ENCODE results near the gene SLC12A5. TPM values are rescaled to one million over a fixed set of nuclear protein-coding genes. Genes with fewer than 3 reads are reported as not detected.

The SLC12A5 gene
- total RNA-seq, 1 donor from 2014 or later = 2.1 TPM

GRCh38 chr20:46104262-46104661 lies 75.2 kb downstream of the SLC12A5 start:
- no peak for TF ChIP-seq CTCF (IDR thresholded peaks at IDR 0.05)
- no peak overlapping the region for H3K4me3 Mint-ChIP-seq (ENCODE audit: unreplicated experiment)
- H3K9me3 Mint-ChIP-seq (ENCODE audit: low read depth) = peaks cover 2% of the 10 kb centered on the region
- H3K4me1 Mint-ChIP-seq (ENCODE audit: low read depth) = no peaks in the 10 kb centered on the region
- DNase-seq (ENCODE audit: low spot score) = no peak
- no peak overlapping the region for H3K27ac Mint-ChIP-seq (ENCODE audit: unreplicated experiment)
- H3K36me3 Mint-ChIP-seq (ENCODE audit: low read depth) = peaks cover 2% of the 10 kb centered on the region
- H3K27me3 Mint-ChIP-seq (ENCODE audit: low read depth) = peaks cover 57% of the 10 kb centered on the region

- Mint-ChIP-seq H3K36me3 (ENCODE audit: low read depth) (no peaks in the 10 kb centered on the region), H3K4me1 (ENCODE audit: low read depth) (no peaks in the 10 kb centered on the region), H3K27ac (ENCODE audit: unreplicated experiment) (no peak overlapping the region), H3K27me3 (ENCODE audit: low read depth) (peaks cover 61% of the 10 kb centered on the region), H3K9me3 (ENCODE audit: low read depth) (peaks cover under 1% of the 10 kb centered on the region), H3K4me3 (ENCODE audit: unreplicated experiment) (no peak overlapping the region)
- DNase-seq (ENCODE audit: low spot score) = no peak
- TF ChIP-seq CTCF (IDR thresholded peaks at IDR 0.05) = no peak
These were observed 78.0 kb downstream of the SLC12A5 start for GRCh38 chr20:46107061-46107460.

GRCh38 chr20:46108435-46108841 lies 79.4 kb downstream of the SLC12A5 start:
- H3K4me1 Mint-ChIP-seq (ENCODE audit: low read depth) = no peaks in the 10 kb centered on the region
- H3K36me3 Mint-ChIP-seq (ENCODE audit: low read depth) = no peaks in the 10 kb centered on the region
- no peak for DNase-seq (ENCODE audit: low spot score)
- H3K4me3 Mint-ChIP-seq (ENCODE audit: unreplicated experiment) = no peak overlapping the region
- H3K27ac Mint-ChIP-seq (ENCODE audit: unreplicated experiment) = no peak overlapping the region
- no peaks in the 10 kb centered on the region for H3K9me3 Mint-ChIP-seq (ENCODE audit: low read depth)
- H3K27me3 Mint-ChIP-seq (ENCODE audit: low read depth) = peaks cover 59% of the 10 kb centered on the region
- no peak for TF ChIP-seq CTCF (IDR thresholded peaks at IDR 0.05)

- TF ChIP-seq CTCF (IDR thresholded peaks at IDR 0.05) = no peak
- Mint-ChIP-seq H3K36me3 (ENCODE audit: low read depth) (no peaks in the 10 kb centered on the region), H3K27ac (ENCODE audit: unreplicated experiment) (no peak overlapping the region), H3K27me3 (ENCODE audit: low read depth) (peaks cover 62% of the 10 kb centered on the region), H3K4me1 (ENCODE audit: low read depth) (no peaks in the 10 kb centered on the region), H3K9me3 (ENCODE audit: low read depth) (no peaks in the 10 kb centered on the region), H3K4me3 (ENCODE audit: unreplicated experiment) (no peak overlapping the region)
- no peak for DNase-seq (ENCODE audit: low spot score)
These were observed 80.0 kb downstream of the SLC12A5 start for GRCh38 chr20:46108976-46109375.

Other genes starting within 250 kb of the SLC12A5 start
- gene WFDC3, start 237.3 kb upstream of the SLC12A5 start, total RNA-seq = 0.70 to 1.4 TPM in 2 of 3 replicates, not detected in the other
- gene DNTTIP1, start 237.3 kb upstream of the SLC12A5 start, total RNA-seq = 22.1 to 22.9 TPM (median 22.5 TPM) in 3 replicates
- 12.8 to 17.2 TPM (median 15.3 TPM) in 3 replicates for gene UBE2C, start 216.6 kb upstream of the SLC12A5 start, total RNA-seq
- 0.46 to 0.63 TPM (median 0.52 TPM) in 3 replicates for gene TNNC2, start 201.9 kb upstream of the SLC12A5 start, total RNA-seq
- 25.2 to 27.7 TPM (median 26.5 TPM) in 3 replicates for gene SNX21, start 195.4 kb upstream of the SLC12A5 start, total RNA-seq
- 14.2 to 22.8 TPM (median 15.9 TPM) in 3 replicates for gene ACOT8, start 171.8 kb upstream of the SLC12A5 start, total RNA-seq
- gene ZSWIM3, start 171.6 kb upstream of the SLC12A5 start, total RNA-seq = 3.4 to 4.9 TPM (median 3.9 TPM) in 3 replicates
- gene ZSWIM1, start 148.0 kb upstream of the SLC12A5 start, total RNA-seq = 7.9 to 11.3 TPM (median 8.1 TPM) in 3 replicates
- gene SPATA25, start 141.6 kb upstream of the SLC12A5 start, total RNA-seq = 0.49 to 1.4 TPM (median 1.2 TPM) in 3 replicates
- 1.8 to 3.0 TPM (median 2.7 TPM) in 3 replicates for gene NEURL2, start 138.0 kb upstream of the SLC12A5 start, total RNA-seq
- 172 to 199 TPM (median 175 TPM) in 3 replicates for gene CTSA, start 137.9 kb upstream of the SLC12A5 start, total RNA-seq
- gene PLTP, start 117.1 kb upstream of the SLC12A5 start, total RNA-seq = 48.1 to 53.1 TPM (median 48.5 TPM) in 3 replicates
- 23.5 to 25.7 TPM (median 24.9 TPM) in 3 replicates for gene PCIF1, start 94.5 kb upstream of the SLC12A5 start, total RNA-seq
- gene ZNF335, start 57.0 kb upstream of the SLC12A5 start, total RNA-seq = 14.2 to 18.3 TPM (median 14.6 TPM) in 3 replicates
- gene MMP9, start 20.3 kb upstream of the SLC12A5 start, total RNA-seq = 2.1 to 2.2 TPM in 2 of 3 replicates, not detected in the other
- 25.1 to 27.3 TPM (median 26.2 TPM) in 3 replicates for gene NCOA5, start 60.7 kb downstream of the SLC12A5 start, total RNA-seq
- gene CD40, start 89.1 kb downstream of the SLC12A5 start, total RNA-seq = 2.4 to 2.5 TPM in 2 of 3 replicates, not detected in the other

All from chondrocyte (in vitro differentiated cells).